KBM-7 (cell line): ENCODE measurements around the gene IGSF8.
"Not testable (repeated sequence)": the region's sequence is repeated elsewhere in the genome, so short reads cannot be mapped to it uniquely, and the experiment has no call there.

ENCODE experiments used
- DNase-seq: peaks from one replicate; pipeline ENCODE4 v3.0.0-alpha.2; 2015
- in situ Hi-C: fragments of 300-500 bp; cut with MboI; formaldehyde crosslinking; loops from 2 replicates; pipeline ENCODE4 v1.14.3; 2020; ENCODE audit warnings: low sequenced_read_pairs, low pct_unique_long_range_greater_than_20kb, mixed read lengths

IGSF8 gene

DNA sequence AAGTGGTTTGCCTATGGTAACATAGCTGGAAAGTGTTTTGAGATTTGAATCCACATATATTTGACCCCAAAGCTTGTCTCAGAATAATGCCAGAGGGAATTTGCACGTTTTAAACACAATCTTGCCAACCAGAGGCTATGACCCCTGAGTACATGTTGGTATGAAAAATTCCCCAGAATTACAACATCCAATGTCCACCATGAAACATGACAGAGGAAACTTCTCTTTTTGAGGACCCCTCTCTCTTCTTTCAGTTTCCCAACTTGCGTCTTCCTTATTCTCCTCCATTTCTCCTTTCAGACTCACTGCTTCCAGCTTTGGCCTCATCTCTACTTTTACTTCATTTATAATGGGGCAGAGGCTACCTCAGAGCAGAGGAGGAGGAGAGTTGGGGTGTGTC, 22.6 kb downstream of the IGSF8 start:
- in situ Hi-C loops = no loop called here
- DNase-seq = no peak

DNA sequence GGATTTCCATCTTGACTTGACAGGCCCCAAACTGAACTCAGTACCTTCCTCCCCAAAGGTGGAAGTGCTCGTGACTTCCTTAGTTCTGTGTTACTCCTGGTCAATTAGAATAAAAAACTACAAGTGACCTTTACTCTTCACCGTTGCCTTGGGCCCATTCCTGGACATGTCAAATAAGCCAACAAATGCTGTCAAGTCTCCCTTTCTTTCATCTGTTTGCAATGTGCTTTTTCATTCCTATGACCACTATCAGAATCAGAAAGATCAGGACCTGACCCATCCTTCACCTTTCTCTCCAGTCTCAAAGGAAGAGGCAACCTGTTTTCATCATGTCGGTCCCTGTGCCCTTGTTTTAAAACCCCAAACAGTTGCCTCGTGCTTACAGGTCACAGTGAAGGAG, 23.6 kb downstream of the IGSF8 start:
- in situ Hi-C loops = no loop called here
- no peak for DNase-seq

DNA sequence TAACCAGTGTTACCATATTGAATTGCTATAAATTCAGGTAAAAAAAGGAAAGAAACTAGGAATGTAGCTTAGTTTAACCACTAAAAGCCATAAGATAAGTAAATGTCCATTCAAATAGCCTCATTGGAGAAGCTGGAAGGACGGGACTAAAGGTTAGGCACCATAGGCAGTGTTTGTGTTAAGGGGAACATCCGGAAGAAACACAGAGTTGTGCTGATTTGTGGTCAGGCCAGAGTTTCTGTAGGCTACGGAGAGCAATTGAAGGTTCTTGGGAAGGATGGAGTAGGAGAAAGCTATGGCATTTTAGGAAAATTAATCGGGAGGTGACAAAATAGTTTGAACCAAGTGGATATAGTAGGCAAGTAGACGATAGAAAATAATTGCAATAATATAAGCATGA, 27.1 kb downstream of the IGSF8 start:
- no peak for DNase-seq
- in situ Hi-C loops = no loop called here

DNA sequence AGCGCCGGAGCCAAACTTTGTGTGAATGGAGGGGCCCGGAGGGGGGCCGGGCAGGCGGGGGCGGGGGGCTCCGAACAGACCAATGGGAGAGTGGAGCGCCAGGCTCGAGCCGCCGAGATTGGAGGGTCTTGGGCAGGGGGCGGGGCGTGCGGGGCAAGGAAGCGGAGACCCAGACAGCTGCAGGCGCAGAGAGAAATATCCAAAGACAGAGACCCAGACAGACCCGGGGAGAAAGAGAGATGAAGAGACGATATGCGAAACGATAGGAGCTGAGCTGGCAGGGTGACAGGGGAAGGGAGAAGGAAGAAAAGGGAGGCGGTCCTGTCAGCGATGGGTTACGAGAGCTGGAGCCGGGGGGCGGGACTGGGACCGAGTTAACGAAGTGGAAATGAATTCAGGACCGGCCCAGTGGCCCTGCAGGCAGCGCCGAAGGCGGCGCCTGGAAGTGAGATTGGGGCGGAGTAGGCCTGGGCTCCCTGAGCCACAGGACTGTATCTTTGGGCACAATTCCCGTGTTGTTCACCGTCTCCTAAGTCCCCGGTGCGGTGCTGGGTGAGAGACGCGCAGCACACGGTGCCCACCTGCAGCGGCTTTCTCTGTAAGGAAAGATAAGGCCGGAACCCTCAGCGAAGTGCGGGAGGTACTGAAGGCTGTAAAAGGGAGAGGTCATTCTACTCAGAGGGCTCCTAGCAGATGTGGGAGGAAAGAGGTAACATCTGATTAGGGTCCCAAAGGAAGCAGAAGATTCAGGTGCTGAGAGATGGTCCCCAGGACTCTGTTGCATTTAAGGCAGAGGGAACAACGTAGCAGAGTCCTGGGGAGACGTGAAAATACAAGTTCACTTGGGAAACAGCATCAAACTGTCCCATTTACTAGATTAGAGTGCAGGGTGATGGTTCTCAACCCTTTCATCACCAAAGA, 27.9 kb downstream of the IGSF8 start:
- in situ Hi-C loops = no loop called here
- peak; percentile 48 for DNase-seq

DNA sequence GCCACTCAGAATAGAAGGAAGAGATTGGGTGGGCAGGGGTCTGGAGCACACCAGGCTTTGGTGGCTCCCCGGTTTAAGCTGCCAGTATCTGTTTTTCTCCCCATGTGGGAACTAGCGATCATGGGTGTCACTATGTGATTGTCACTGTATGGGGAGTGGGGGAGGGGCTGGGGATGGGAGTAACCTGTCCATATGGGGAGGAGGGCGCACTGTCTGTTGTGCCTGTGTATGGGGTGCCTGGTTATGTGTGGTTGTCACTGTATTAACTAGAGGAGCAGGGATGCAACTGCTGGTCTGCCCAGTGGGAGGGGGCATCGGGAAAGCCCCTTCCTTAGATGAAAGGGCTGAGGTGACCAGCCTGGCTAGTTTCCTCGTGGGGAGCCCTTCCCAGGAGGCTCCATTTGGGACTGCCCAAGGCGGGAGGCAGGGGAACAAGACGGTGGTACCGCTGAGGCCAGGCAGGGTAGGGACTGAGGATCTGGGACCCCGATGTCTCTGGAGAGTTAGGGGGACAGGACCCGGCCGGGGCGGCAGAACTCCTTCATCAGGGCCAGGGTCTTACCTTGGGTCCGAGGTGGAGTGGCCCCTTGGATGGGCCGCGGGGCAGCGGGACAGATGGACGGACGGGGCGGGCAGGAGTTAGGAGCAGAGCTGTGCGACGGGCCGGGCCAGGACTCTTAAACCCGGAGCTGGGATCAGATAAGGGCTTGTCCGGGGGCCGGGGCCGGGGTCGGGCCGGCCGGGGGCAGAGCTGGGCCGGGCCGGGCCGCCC, 28.8 kb downstream of the IGSF8 start, which contains the start of gene KCNJ10:
KCNJ10 (minus strand) TSS at position 701 of the 772 bp plus-strand sequence. CDS start 27,628 bp downstream, outside the sequence.
- no peak for DNase-seq
- in situ Hi-C loops = no loop called here

DNA sequence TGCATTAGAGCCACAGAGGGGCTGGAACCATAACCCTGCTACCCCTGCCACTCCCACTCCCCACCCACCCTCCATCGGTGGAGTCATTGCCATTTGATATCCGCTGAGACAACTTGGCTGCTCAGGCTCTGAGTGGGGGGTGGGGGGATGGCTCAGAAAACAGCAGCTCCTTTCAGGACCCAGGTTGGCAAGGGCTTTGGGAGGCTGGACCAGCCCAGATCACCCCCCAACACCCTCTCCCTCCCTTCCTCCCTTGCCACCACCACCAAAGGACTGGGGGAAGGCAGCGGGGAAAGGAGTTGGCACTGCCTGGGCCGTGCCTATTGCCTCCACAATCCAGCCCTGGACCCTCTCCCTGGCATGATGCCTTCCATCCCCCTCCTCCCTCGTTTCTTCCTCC, 30.2 kb downstream of the IGSF8 start:
- DNase-seq = no peak
- in situ Hi-C loops = no loop called here

DNA sequence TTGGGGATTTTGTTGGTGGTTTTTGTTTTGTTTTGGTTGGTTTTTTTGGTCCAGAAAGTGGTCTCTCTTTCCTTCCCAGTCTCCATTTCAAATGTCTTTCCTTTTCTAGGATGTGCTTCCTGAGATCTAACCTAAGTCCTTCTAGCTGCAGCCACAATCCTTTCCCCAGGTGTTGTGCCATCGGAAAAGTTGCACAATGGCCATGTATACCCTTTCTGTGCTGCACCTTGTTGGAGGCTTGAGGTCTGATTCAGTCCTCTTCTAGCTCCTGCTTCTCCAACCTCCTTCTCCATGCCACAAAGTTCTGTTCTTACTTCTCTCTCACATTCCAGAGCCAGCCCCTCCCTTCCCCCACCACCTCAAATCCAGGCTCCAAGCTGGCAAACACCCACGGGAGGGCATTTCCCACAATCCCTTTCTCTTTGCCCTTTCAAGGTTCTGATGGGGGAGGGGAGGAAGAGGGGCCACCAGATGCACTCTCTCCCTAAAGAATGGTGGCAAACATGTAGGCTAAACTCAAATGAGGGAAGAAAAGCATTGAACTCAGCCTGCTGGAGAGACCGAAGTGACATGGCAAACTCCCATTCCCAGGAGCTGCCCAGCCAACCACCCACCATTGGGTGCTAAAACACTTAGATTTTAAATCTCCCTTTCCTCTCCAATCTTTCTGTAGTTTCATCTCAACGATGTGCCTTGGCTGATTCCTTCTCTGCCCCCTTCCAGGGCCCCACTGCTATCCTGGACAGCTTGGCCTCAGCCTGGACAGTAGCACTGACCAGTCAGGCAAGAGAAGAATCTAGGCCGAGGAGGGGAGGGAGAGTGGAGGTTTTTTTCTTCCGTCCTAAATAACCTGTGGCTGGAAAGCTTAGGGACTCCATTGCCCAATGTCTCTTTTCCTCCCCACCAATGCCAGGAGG, 31.3 kb downstream of the IGSF8 start:
- in situ Hi-C loops = no loop called here
- DNase-seq = no peak

DNA sequence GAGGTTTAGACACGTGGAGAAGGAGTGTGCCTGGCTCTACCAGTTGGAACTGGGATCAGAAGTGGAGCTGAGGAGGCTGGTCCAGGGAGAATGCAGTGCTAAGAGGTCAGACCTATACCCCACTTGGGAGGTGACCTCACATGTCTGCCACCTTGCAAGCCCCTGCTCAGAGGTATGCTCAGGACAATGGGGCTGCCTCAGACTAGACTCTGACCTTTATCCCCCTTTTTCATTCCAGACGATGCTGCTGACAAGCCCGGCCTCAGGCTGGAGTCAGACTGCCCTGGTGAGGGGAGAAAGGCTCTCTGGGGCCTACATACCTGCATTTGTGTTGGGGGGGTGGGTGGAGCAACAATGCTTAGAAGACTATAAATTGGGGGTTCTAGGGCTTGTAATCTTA, 33.7 kb downstream of the IGSF8 start:
- in situ Hi-C loops = no loop called here
- DNase-seq = no peak

DNA sequence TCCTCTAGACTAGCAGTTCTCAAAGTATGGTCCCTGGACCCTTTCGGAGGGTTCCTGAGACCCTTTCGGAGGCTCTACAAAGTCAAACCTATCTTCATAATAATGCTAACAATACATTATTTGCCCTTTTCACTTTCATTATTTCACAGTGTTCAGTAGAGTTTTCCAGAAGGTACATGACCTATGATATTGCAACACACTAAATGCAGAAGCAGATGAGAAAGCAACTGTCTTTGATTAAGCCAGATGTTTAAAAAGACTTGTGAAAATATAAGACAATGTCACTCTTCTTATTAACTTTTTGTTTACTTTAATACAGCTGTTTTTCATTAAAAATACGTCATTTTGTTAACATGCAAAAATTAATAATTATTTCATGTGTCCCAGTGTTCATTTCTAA, 34.3 kb downstream of the IGSF8 start:
- DNase-seq = no peak
- in situ Hi-C loops = no loop called here

DNA sequence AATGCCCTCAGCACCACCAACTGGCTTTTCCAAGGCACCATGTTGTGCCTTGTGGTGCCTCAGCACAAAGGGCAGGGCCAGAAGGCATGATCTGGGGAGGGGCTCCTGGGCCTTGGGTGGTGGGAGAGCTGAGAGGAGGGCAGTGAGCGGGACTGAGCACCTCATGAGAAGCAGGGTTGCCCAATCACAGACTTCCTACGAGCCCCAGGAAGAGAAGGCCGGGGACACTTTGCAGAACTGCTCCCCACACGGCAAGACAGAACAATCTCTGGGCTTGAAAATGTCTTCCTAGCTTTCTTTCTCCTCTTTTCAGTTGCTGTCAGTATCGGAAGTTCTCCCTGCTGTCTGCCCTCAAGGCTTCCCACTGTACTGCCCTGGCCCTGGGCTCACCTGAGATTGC, 35.2 kb downstream of the IGSF8 start:
- in situ Hi-C loops = no loop called here
- no peak for DNase-seq

DNA sequence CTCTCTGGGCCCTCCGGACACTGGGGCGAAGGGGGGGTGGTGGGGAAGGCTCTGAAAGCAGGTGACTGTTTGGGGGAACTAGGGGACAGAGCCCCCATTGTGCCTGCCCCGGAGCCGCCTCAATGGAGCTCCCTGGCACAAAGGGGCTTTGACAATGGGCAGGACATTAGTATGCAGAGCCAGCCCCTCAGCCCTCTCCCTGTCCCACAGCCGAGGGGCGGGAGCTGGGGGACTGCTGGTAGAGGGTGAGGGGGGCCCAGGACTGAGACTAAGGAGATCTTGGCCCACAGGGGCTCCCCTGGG, 36.2 kb downstream of the IGSF8 start:
- in situ Hi-C loops = no loop called here
- no peak for DNase-seq

DNA sequence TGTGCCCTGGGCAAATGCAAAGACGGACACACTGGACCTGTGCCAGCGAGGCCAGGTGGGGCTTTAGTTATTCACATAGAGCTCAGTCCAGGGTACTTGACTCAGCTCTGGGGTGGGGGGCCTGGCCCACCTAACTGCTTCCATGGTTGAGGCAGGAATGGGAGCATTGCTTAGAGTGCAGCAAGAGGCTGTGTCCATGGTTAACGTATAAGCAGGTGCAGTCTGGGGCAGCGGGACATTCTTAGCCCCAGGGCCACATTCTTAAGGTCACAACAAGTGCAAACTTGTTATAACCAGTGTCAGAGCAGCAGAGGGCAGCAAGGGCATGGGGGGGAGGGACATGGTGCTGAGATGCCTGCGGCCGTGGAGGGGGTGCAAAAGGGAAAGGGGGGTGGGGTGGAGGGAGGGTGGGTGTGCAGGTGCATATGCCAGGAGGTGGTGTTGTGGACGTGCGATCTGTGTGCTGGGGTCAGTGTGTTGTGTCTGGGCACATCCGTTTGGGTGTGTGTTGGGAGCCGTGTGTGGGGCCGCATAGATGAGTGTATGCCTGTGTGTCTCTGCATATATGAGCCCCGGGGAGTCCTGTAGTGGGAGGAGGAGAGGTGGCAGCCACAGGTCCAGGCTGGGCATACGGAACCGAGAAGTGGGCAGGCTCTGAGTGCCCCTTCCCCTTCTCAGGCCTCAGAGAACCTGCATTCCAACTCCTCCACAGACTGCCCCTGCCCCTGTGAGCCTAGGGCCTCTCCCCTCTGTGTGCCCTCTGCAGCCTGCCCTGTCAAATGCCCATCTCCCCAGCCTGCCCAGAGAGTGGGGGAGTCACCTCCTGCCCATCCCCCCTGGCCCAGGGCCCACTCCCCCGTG, 36.8 kb downstream of the IGSF8 start:
- DNase-seq = no peak
- in situ Hi-C loops = no loop called here

DNA sequence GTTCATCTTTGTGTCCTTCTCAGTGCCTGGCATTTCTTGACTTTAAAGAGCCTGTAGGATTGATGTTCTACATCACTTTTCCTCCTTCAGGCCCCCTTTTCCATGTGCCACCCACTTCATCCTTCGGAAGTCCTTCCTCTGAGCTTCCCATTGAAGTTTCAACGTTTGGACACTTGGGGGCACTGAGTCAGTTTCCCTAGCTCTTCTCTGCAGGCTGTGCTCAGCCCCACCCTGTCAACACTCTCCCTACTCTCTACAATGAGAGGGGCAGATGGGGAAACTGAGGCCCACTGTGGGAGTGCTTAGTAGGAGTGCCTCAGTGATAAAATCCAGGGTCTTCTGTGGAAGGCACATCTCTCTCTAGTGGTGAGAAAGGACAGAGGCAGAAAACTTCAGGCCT, 40.3 kb downstream of the IGSF8 start:
- in situ Hi-C loops = no loop called here
- DNase-seq = no peak

DNA sequence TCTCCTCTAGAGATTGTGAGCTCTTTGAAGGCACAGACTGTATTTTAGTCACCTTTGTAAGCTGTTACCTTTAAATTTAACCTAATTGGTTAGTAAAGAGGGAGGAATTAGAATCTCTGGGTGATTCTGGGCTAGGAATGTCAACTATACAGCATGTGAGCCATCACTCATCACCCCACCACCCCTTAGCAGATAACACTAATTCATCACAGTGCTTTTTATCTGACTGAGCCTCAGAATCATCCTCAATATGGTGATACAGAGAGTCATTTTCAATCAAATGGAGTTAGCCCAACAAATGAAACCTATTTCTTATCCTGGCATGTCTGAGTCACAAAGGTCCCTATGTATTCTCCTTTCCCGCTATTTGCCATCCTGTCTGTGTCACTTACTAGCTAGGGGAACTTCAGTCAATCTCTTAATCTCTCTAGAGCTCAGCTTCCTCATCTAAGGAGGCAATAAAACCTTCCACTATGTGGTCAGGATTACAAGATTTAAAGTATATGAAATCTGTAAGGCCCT, 41.7 kb downstream of the IGSF8 start:
- in situ Hi-C loops = no loop called here
- no peak for DNase-seq

DNA sequence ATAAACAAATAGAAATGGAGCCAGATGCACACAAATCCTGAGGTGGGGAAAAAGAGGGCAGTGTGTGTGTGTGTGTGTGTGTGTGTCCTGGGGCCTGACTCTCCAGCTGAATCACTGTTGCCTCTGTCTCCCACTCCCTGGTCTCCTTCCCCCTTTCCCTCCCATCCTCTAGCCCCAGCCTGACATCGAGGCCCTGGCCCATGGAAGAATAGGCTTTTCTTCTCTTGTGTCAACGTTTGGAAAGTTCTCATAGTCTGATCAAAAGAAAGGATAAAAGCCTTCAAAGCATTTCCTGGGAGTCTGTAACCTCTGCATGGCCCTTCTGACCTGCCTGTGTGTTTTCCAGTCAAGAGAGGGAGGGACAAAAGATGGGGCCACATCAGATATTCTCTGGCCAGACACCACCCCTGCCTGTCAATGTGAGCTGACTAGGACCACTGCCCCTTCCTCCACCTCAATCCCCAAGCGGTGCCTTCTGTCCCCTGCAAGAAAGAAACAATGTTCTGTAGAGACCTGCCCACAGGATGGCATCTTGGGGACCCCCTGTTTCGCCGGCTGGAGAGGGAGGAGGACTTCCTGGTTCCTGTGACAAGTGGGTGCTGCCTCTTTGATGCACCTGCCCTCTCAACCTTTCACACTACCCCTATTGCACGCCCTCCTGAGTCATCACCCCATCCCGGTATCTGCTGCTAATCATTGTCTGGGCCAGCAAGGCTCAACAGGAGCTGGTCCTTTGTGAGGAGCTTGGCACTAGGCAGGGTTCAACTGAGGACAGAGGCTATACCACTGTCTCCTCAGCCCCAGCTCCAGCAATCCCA, 44.7 kb downstream of the IGSF8 start:
- in situ Hi-C loops = no loop called here

DNA sequence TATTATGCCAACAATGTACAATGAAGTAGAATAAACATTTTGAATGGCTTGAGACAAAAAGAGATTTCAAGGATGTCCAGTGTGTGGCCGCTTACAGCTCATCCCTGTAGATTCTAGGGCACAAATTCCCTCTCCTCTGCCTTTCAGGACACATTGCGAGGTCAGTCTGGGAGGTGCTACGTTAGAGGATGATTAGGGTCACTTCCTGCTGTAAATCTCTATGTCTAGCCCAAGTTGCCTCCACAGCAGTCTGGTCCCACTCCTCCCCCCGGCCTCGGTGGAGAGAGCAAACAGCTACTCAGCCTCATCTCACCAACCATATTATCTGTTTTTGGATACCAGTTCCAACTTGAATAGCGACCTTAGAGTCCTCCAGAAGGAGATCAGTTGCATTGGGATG, 45.5 kb downstream of the IGSF8 start:
- no peak for DNase-seq
- in situ Hi-C loops = no loop called here

More for the DNA sequence above, 44.7 kb downstream of the IGSF8 start:
- no peak for DNase-seq

DNA sequence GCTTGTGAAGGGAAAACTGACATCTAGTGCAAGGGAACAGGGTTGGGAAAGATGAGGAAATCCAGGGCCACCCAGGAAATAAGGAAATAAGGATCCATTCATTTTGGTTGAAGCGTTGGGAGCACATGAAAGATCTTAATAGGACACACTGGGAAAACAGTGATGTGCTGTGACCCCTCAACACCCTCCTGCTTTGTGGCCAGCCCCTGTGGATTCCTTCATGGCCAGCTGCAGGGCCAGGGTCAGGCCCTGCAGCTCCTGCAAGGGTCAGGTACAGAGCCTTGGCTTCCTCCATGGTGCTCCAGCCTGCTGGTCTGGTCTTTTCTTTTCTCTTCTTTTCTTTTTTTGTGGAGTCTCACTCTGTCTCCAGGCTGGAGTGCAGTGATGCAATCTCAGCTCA, 47.8 kb downstream of the IGSF8 start:
- in situ Hi-C loops = no loop called here
- DNase-seq = no peak

DNA sequence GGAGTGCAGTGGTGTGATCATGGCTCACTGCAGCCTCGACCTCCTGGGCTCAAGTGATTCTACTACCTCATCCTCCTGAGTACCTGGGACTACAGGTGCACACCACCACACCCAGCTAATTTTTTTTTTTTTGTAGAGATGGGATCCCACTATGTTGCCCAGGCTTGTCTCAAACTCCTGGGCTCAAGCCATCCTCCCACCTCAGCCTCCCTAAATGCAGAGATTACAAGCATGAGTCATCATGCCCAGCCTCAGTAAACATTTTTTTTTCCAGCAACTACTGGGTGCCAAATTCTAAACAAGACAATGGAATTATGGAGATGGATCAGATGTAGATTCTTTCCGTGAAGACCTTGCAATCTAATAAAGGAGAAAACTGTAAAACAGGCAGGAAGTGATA, 48.2 kb downstream of the IGSF8 start:
- in situ Hi-C loops, DNase-seq: not testable (repeated sequence)
